H1 (cell line): Measurements from ENCODE around the gene NOL9. TPM values are rescaled to one million over a fixed set of nuclear protein-coding genes. Genes with fewer than 3 reads are reported as not detected.

Experiments used
- CTCF ChIA-PET: fragments of 300-600 bp; sonication (Branson Sonifier 250); formaldehyde crosslinking; loops from one replicate; lab custom pipeline; 2021; ENCODE audit not compliant: partially characterized antibody; lab: Charles Lee
- POLR2A ChIA-PET: fragments of 300-600 bp; sonication (Branson Sonifier 250); formaldehyde crosslinking; loops from one replicate; lab custom pipeline; 2021; ENCODE audit warnings: inconsistent platforms; ENCODE audit not compliant: partially characterized antibody; lab: Charles Lee
- DNase-seq, 2 experiments: peaks; one replicate each; pipeline versions ENCODE4 v3.0.0 to v3.0.0-alpha.2; 2010 to 2022; ENCODE audit warnings: low spot score in 2 of 2, low read depth in 1 of 2, mixed read lengths in 1 of 2
- FAIRE-seq: peaks from 2 replicates; lab custom pipeline; 2011; peaks lifted over from hg19 to GRCh38; lab: Jason Lieb, UNC
- H2AFZ ChIP-seq: 2 replicates; pipeline ENCODE4 v1.8.1; 2012; ENCODE audit warnings: low read length, inconsistent platforms
- H2AK5ac ChIP-seq: 2 replicates; pipeline ENCODE4 v1.6.1; 2013; ENCODE audit warnings: low read depth, low read length
- H2BK120ac ChIP-seq: replicated peaks from 2 replicates; pipeline ENCODE3; 2013; ENCODE audit warnings: low read depth, low read length, inconsistent platforms
- H2BK12ac ChIP-seq: 2 replicates; pipeline ENCODE4 v1.6.1; 2013; ENCODE audit warnings: low read depth, low read length
- H2BK15ac ChIP-seq: 2 replicates; pipeline ENCODE4 v1.6.1; 2013; ENCODE audit warnings: low read length
- H2BK20ac ChIP-seq: 2 replicates; pipeline ENCODE4 v1.6.1; 2013; ENCODE audit warnings: low read length
- H2BK5ac ChIP-seq: 2 replicates; pipeline ENCODE4 v1.6.1; 2013; ENCODE audit warnings: low read depth, low read length
- H3K14ac ChIP-seq: 2 replicates; pipeline ENCODE4 v1.6.1; 2013; ENCODE audit warnings: inconsistent platforms; ENCODE audit not compliant: insufficient read length
- H3K18ac ChIP-seq: 2 replicates; pipeline ENCODE4 v1.6.1; 2013; ENCODE audit warnings: low read length; ENCODE audit errors: extremely low read depth
- H3K23ac ChIP-seq: 2 replicates; pipeline ENCODE4 v1.6.1; 2013; ENCODE audit warnings: inconsistent platforms; ENCODE audit not compliant: insufficient read length
- H3K23me2 ChIP-seq: 2 replicates; pipeline ENCODE4 v1.6.1; 2013; ENCODE audit warnings: low read depth, low read length
- H3K27ac ChIP-seq: 2 replicates; pipeline ENCODE4 v1.6.1; 2011; ENCODE audit warnings: low read depth, low read length, inconsistent platforms
- H3K27me3 ChIP-seq, 4 experiments: replicated peaks in 1 of 4; 1 replicate in 1 of 4; 2 replicates in 3 of 4; pipeline versions ENCODE4 v1.6.1 to v1.8.1; 2011 to 2013; ENCODE audit warnings: low read length in 3 of 4, mild to moderate bottlenecking in 3 of 4, inconsistent platforms in 2 of 4, mixed read lengths in 2 of 4, moderate library complexity in 1 of 4; ENCODE audit not compliant: control insufficient read depth in 3 of 4, insufficient read depth in 3 of 4; ENCODE audit errors: extremely low read depth in 1 of 4
- H3K36me3 ChIP-seq, 4 experiments: 2 replicates each; pipeline versions ENCODE4 v1.6.1 to v1.8.1; 2011 to 2013; ENCODE audit warnings: mild to moderate bottlenecking in 4 of 4, low read length in 3 of 4, moderate library complexity in 2 of 4, control low read depth in 1 of 4, inconsistent platforms in 1 of 4; ENCODE audit not compliant: insufficient read depth in 4 of 4, control insufficient read depth in 2 of 4
- H3K4ac ChIP-seq: replicated peaks from 2 replicates; pipeline ENCODE3; 2013; ENCODE audit warnings: low read length, low read depth, mixed read lengths, inconsistent platforms; ENCODE audit not compliant: insufficient read length
- H3K4me1 ChIP-seq, 4 experiments: replicated peaks in 1 of 4; 1 replicate in 1 of 4; 2 replicates in 3 of 4; pipeline versions ENCODE4 v1.6.1 to v1.8.1; 2011 to 2013; ENCODE audit warnings: low read length in 3 of 4, inconsistent platforms in 2 of 4, mixed read lengths in 1 of 4; ENCODE audit not compliant: insufficient read depth in 4 of 4, control insufficient read depth in 3 of 4
- H3K4me2 ChIP-seq, 2 experiments: 2 replicates each; pipeline versions ENCODE4 v1.6.1 to v1.8.1; 2011 to 2013; ENCODE audit warnings: low read depth in 2 of 2, low read length in 2 of 2, control low read depth in 1 of 2, inconsistent platforms in 1 of 2, mild to moderate bottlenecking in 1 of 2; ENCODE audit not compliant: insufficient read depth in 1 of 2
- H3K4me3 ChIP-seq, 4 experiments: fragments of 200-600, 300-600 bp in 1 of 4; sonication (generic), shearing (Covaris generic), sonication (Bioruptor Twin) in 1 of 4; 2 replicates each; pipeline versions ENCODE4 v1.5.1 to v1.8.1; 2011 to 2016; ENCODE audit warnings: low read length in 4 of 4, low read depth in 3 of 4, control low read depth in 2 of 4, inconsistent platforms in 2 of 4, mild to moderate bottlenecking in 2 of 4, mixed read lengths in 1 of 4, moderate library complexity in 1 of 4; ENCODE audit not compliant: insufficient read depth in 2 of 4; ENCODE audit errors: extremely low read depth in 1 of 4
- H3K56ac ChIP-seq: replicated peaks from 2 replicates; pipeline ENCODE3; 2013; ENCODE audit warnings: low read depth, mild to moderate bottlenecking, mixed read lengths, low read length, inconsistent platforms; ENCODE audit not compliant: insufficient read length
- H3K79me1 ChIP-seq: 2 replicates; pipeline ENCODE4 v1.6.1; 2013; ENCODE audit warnings: low read depth, low read length, control low read depth
- H3K79me2 ChIP-seq, 2 experiments: 2 replicates each; pipeline versions ENCODE4 v1.6.1 to v1.8.1; 2012 to 2013; ENCODE audit warnings: low read length in 2 of 2, mild to moderate bottlenecking in 2 of 2, inconsistent platforms in 1 of 2; ENCODE audit not compliant: insufficient read depth in 2 of 2, control insufficient read depth in 1 of 2
- H3K9ac ChIP-seq, 4 experiments: replicated peaks in 1 of 4; 1 replicate in 1 of 4; 2 replicates in 3 of 4; pipeline versions ENCODE4 v1.6.1 to v1.8.1; 2011 to 2013; ENCODE audit warnings: low read depth in 3 of 4, low read length in 3 of 4, control low read depth in 2 of 4, mild to moderate bottlenecking in 2 of 4, moderate library complexity in 2 of 4, inconsistent platforms in 1 of 4; ENCODE audit errors: extremely low read depth in 1 of 4
- H3K9me3 ChIP-seq, 2 experiments: 2 replicates each; pipeline versions ENCODE4 v1.6.1 to v1.8.1; 2012 to 2013; ENCODE audit warnings: mild to moderate bottlenecking in 2 of 2, moderate library complexity in 2 of 2, control low read depth in 1 of 2, inconsistent platforms in 1 of 2, low read depth in 1 of 2, low read length in 1 of 2, mixed read lengths in 1 of 2; ENCODE audit not compliant: insufficient read depth in 2 of 2
- H4K20me1 ChIP-seq, 2 experiments: replicated peaks in 1 of 2; 2 replicates each; pipeline versions ENCODE3 to v1.8.1; 2011 to 2013; ENCODE audit warnings: inconsistent platforms in 2 of 2, low read length in 2 of 2, mild to moderate bottlenecking in 1 of 2; ENCODE audit not compliant: insufficient read depth in 2 of 2, control insufficient read depth in 1 of 2
- H4K5ac ChIP-seq: 2 replicates; pipeline ENCODE4 v1.6.1; 2013; ENCODE audit warnings: low read length, low read depth, mixed read lengths, inconsistent platforms; ENCODE audit not compliant: insufficient read length
- H4K8ac ChIP-seq: 2 replicates; pipeline ENCODE4 v1.8.0; 2013; ENCODE audit warnings: mild to moderate bottlenecking, moderate library complexity, low read length, inconsistent platforms; ENCODE audit not compliant: insufficient read depth; ENCODE audit errors: extremely low read depth
- H4K91ac ChIP-seq: replicated peaks from 2 replicates; pipeline ENCODE3; 2013; ENCODE audit warnings: low read length, mixed read lengths, inconsistent platforms; ENCODE audit not compliant: insufficient read length
- BCL11A ChIP-seq, 2 experiments: IDR thresholded peaks; one replicate each; pipeline ENCODE4 v1.6.1; 2011; ENCODE audit warnings: low read depth in 2 of 2, low read length in 2 of 2, mild to moderate bottlenecking in 2 of 2
- CBX8 ChIP-seq: fragments of 300-800, 300-1000 bp; sonication (generic); IDR thresholded peaks from 2 replicates; pipeline ENCODE4 v1.7.1; 2016; ENCODE audit warnings: low read depth, low read length, borderline replicate concordance
- EP300 ChIP-seq, 2 experiments: IDR thresholded peaks; 1 replicate in 1 of 2; 2 replicates in 1 of 2; pipeline ENCODE4 v1.6.1; 2011 to 2012; ENCODE audit warnings: low read depth in 2 of 2, low read length in 2 of 2, mild to moderate bottlenecking in 2 of 2, borderline replicate concordance in 1 of 2, inconsistent platforms in 1 of 2, moderate library complexity in 1 of 2
- SP1 ChIP-seq: IDR thresholded peaks from 2 replicates; pipeline ENCODE4 v1.6.1; 2011; ENCODE audit warnings: low read depth, low read length
- WGBS, 2 experiments: shearing (Covaris generic) in 1 of 2; methylation state at CpG; one replicate each; pipeline versions ENCODE4 v1.1.6 to v1.1.7; 2013 to 2015; ENCODE audit warnings: low lambda C conversion rate in 2 of 2, mixed read lengths in 2 of 2, inconsistent platforms in 1 of 2, low coverage in 1 of 2, missing lambda C conversion rate in 1 of 2; ENCODE audit not compliant: insufficient replicate concordance in 2 of 2, insufficient coverage in 1 of 2, insufficient read length in 1 of 2; ENCODE audit errors: extremely low coverage in 1 of 2, missing lambda C conversion rate in 1 of 2; 5-methylcytosine and 5-hydroxymethylcytosine counted together
- polyA plus RNA-seq, 7 experiments: library from polyadenylated mRNA; depleted of rRNA in 3 of 7; stranded (reverse) in 5 of 7; unstranded in 2 of 7; fragments of >200 nt in 5 of 7; fragments of 200-250 nt in 2 of 7; gene quantifications; 1 replicate in 5 of 7; 2 replicates in 1 of 7; 4 replicates in 1 of 7; pipeline versions ENCODE4 v1.2.1 to v1.2.3, GENCODE V29; 2011 to 2013; ENCODE audit warnings: missing spikeins in 2 of 7, mixed read lengths in 2 of 7
- total RNA-seq: library from RNA; stranded (reverse); fragmentation: NEBNext Ultra II Directional; extraction: Animal tissue kit (Norgen Biotek cat#: 25700); gene quantifications from 2 replicates; pipeline ENCODE4 v1.2.1, GENCODE V29; 2021

The NOL9 gene
- total and polyA plus RNA-seq, 2 of the 8 experiments (the other 6 are each of a cell fraction or from before 2014, with no cell fraction given) = 17.1 to 38.1 TPM

GRCh38 chr1:6477039-6477820 lies 77.1 kb downstream of the NOL9 start:
- Histone ChIP-seq H3K14ac (no peak overlapping the region), H3K4ac (no peak overlapping the region), H4K5ac (no peak overlapping the region), H3K9ac (no peak overlapping the region), H3K23me2 (no peaks in the 10 kb centered on the region), H3K27me3 (no peaks in the 10 kb centered on the region; a peak in 1 of 7 replicates), H3K4me3 (no peak overlapping the region), H2BK120ac (no peak overlapping the region), H2BK12ac (no peak overlapping the region)
- DNase-seq = no peak
- POLR2A ChIA-PET = interaction anchor here (0.6 to 13.7 kb wide), 5 partner anchors 9 to 26 kb away, joined by 3 to 123 read pairs (median 4); no protein-coding TSS in a partner anchor
- TF ChIP-seq BCL11A (IDR thresholded peaks at IDR 0.05; ENCODE audit: low read depth in 2 of 2, low read length in 2 of 2) (no peak), EP300 (IDR thresholded peaks at IDR 0.05; ENCODE audit: borderline replicate concordance in 1 of 2, low read depth in 2 of 2, low read length in 2 of 2) (peak in 1 of 2 experiments; percentile 6; a peak in 1 of 3 replicates), SP1 (no peak), CBX8 (no peak)
- TF ChIP-seq, all 59 proteins: peak for 1
- H2BK15ac ChIP-seq = no peak overlapping the region
- no peak overlapping the region for H3K4me2 ChIP-seq
- H4K20me1 ChIP-seq = no peaks in the 10 kb centered on the region
- H3K4me1 ChIP-seq = peaks cover 0 to 17% (median 11%) of the 10 kb centered on the region in 4 experiments; a peak in 6 of 7 replicates
- no peaks in the 10 kb centered on the region for H3K9me3 ChIP-seq
- H2BK20ac ChIP-seq = no peak overlapping the region
- no peak overlapping the region for H2AFZ ChIP-seq
- H3K18ac ChIP-seq = no peak overlapping the region
- no peak overlapping the region for H4K91ac ChIP-seq
- no peak overlapping the region for H3K56ac ChIP-seq
- WGBS, 2 experiments = 87% methylated on average over 24 of the region's 24 CpGs; no CpG with 5 or more reads in 1 of the 2 experiments
- peaks cover 0 to 3% (median 0%) of the 10 kb centered on the region in 4 experiments; a peak in 2 of 8 replicates for H3K36me3 ChIP-seq
- no peak overlapping the region for H2BK5ac ChIP-seq
- CTCF ChIA-PET = interaction anchor here (0.7 to 6.6 kb wide), 16 partner anchors 10 to 58 kb away, joined by 3 to 87 read pairs (median 8); partner anchors contain the start of genes PLEKHG5 and TNFRSF25
- H2AK5ac ChIP-seq = no peak overlapping the region; the same call in 1 of the 2 replicates
- no peaks in the 10 kb centered on the region for H3K79me2 ChIP-seq
- no peak overlapping the region for H3K23ac ChIP-seq
- no peaks in the 10 kb centered on the region for H3K79me1 ChIP-seq
- 0 out of 2 replicates have a peak overlapping the region, but pooled peaks have one; percentile 41 for H4K8ac ChIP-seq
- no peak overlapping the region for H3K27ac ChIP-seq
- no peak for FAIRE-seq
